Liver (tissue), 3 donors: ENCODE data around the gene ZNF846.

ENCODE experiments used
- EGR1 ChIP-seq, 2 donors: IDR thresholded peaks; 2 replicates each; pipeline ENCODE4 v1.6.1; 2016 to 2018; ENCODE audit warnings: antibody characterized with exemption in 2 of 2, low read depth in 2 of 2
- RAD21 ChIP-seq, 2 donors: IDR thresholded peaks; 2 replicates each; pipeline ENCODE4 v1.6.1; 2016; ENCODE audit warnings: antibody characterized with exemption in 2 of 2, mild to moderate bottlenecking in 2 of 2
- SP1 ChIP-seq: IDR thresholded peaks from 2 replicates; pipeline ENCODE4 v1.6.1; 2018; ENCODE audit warnings: antibody characterized with exemption, mild to moderate bottlenecking
- TAF1 ChIP-seq: conservative IDR thresholded peaks from 2 replicates; pipeline ENCODE4 v1.6.1; 2016; ENCODE audit warnings: antibody characterized with exemption, mild to moderate bottlenecking
- YY1 ChIP-seq: IDR thresholded peaks from 2 replicates; pipeline ENCODE4 v1.6.1; 2016; ENCODE audit warnings: antibody characterized with exemption, mild to moderate bottlenecking
- TF ChIP-seq, protein P1 (sequence below): fragments of 150-350 bp; IDR thresholded peaks from 2 replicates; pipeline ENCODE4 v1.5.1; 2017; ENCODE audit warnings: improper control_type of control experiment, low read depth, low read length; ENCODE audit not compliant: missing input control
- TF ChIP-seq, protein P2 (sequence below): IDR thresholded peaks from 2 replicates; pipeline ENCODE4 v1.6.1; 2016; ENCODE audit warnings: antibody characterized with exemption
- TF ChIP-seq, protein P3 (sequence below): IDR thresholded peaks from 2 replicates; pipeline ENCODE4 v1.6.1; 2016; ENCODE audit warnings: antibody characterized with exemption
- donor health status: healthy.
- donor health status: healthy.

DNA sequence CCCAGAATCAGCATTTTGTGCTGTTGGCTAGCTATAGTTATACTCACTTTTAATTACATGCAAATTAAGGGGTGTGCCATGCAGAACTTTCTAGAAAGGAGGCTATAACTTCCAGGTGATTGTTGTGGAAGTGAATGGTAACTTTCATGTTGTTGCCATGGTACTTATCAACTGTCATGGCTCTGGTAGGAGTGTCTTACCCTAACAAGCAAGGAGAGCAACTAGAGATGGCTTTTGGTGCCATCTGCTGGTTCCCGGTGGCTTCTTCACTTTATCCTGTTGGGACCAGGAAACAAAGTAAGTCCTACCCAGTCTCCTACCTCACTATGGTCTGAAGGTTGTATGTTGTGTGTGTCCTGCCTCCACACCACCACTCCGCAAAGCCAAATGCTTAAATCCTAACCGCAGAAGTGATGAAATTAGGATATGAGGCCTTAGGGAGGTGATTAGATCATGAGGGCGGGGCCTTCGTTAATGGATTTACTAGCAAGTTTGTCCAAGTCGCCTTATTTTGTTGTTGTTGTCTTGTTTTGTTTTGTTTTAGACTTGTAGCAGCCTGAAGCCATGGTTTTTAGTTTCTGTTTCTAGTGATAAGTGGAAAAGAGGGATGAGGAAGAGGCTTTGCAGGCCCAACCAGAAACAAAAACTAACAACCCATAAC, 27.7 kb upstream of the ZNF846 start:
- TF ChIP-seq, protein P1, sequence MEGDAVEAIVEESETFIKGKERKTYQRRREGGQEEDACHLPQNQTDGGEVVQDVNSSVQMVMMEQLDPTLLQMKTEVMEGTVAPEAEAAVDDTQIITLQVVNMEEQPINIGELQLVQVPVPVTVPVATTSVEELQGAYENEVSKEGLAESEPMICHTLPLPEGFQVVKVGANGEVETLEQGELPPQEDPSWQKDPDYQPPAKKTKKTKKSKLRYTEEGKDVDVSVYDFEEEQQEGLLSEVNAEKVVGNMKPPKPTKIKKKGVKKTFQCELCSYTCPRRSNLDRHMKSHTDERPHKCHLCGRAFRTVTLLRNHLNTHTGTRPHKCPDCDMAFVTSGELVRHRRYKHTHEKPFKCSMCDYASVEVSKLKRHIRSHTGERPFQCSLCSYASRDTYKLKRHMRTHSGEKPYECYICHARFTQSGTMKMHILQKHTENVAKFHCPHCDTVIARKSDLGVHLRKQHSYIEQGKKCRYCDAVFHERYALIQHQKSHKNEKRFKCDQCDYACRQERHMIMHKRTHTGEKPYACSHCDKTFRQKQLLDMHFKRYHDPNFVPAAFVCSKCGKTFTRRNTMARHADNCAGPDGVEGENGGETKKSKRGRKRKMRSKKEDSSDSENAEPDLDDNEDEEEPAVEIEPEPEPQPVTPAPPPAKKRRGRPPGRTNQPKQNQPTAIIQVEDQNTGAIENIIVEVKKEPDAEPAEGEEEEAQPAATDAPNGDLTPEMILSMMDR = peak; percentile 89
- TF ChIP-seq, protein P2, sequence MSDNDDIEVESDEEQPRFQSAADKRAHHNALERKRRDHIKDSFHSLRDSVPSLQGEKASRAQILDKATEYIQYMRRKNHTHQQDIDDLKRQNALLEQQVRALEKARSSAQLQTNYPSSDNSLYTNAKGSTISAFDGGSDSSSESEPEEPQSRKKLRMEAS = no peak
- TF ChIP-seq, protein P3, sequence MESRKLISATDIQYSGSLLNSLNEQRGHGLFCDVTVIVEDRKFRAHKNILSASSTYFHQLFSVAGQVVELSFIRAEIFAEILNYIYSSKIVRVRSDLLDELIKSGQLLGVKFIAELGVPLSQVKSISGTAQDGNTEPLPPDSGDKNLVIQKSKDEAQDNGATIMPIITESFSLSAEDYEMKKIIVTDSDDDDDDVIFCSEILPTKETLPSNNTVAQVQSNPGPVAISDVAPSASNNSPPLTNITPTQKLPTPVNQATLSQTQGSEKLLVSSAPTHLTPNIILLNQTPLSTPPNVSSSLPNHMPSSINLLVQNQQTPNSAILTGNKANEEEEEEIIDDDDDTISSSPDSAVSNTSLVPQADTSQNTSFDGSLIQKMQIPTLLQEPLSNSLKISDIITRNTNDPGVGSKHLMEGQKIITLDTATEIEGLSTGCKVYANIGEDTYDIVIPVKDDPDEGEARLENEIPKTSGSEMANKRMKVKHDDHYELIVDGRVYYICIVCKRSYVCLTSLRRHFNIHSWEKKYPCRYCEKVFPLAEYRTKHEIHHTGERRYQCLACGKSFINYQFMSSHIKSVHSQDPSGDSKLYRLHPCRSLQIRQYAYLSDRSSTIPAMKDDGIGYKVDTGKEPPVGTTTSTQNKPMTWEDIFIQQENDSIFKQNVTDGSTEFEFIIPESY = no peak
- TF ChIP-seq TAF1 = no peak
- TF ChIP-seq EGR1 (IDR thresholded peaks at IDR 0.05; ENCODE audit: low read depth in 2 of 2) = no peak
- peak; percentile 14 for TF ChIP-seq SP1
- peak; percentile 86 for TF ChIP-seq YY1
- peak; percentile 94 to 99 for TF ChIP-seq RAD21 (IDR thresholded peaks at IDR 0.05)
